Neural cell (in vitro differentiated cells): ENCODE measurements around the gene SOHLH1. TPM values are rescaled to one million over a fixed set of nuclear protein-coding genes. Genes with fewer than 3 reads are reported as not detected.

Experiments
- H2AFZ ChIP-seq: fragments of 200-600, 300-800 bp; sonication (generic), shearing (Covaris generic); 2 replicates; pipeline ENCODE4 v1.6.0; 2014; ENCODE audit warnings: low read depth, mild to moderate bottlenecking, antibody characterized with exemption, low read length, moderate library complexity
- H3F3A ChIP-seq: fragments of 200-600 bp; shearing (Covaris generic); 2 replicates; pipeline ENCODE4 v1.6.1; 2016; ENCODE audit warnings: mild to moderate bottlenecking, moderate library complexity, mixed read lengths, antibody characterized with exemption, low read length; ENCODE audit not compliant: insufficient read depth, poor library complexity, severe bottlenecking
- H3K27ac ChIP-seq: fragments of 200-600, 300-800 bp; sonication (generic), shearing (Covaris generic); 2 replicates; pipeline ENCODE4 v1.5.1; 2014; ENCODE audit warnings: mild to moderate bottlenecking, low read length, moderate library complexity
- H3K27me3 ChIP-seq: fragments of 300-800, 200-600 bp; sonication (generic), shearing (Covaris generic); 2 replicates; pipeline ENCODE4 v1.6.0; 2014; ENCODE audit warnings: mild to moderate bottlenecking, low read depth, low read length, moderate library complexity; ENCODE audit not compliant: insufficient read depth
- H3K36me3 ChIP-seq: fragments of 300-800, 200-600 bp; sonication (generic), shearing (Covaris generic); 2 replicates; pipeline ENCODE4 v1.5.1; 2014; ENCODE audit warnings: mild to moderate bottlenecking, antibody characterized with exemption, low read length, moderate library complexity; ENCODE audit not compliant: insufficient read depth
- H3K4me2 ChIP-seq: fragments of 300-800, 200-600 bp; sonication (generic), shearing (Covaris generic); 2 replicates; pipeline ENCODE4 v1.6.0; 2014; ENCODE audit warnings: mild to moderate bottlenecking, low read length
- H3K4me3 ChIP-seq: fragments of 300-800, 200-600 bp; sonication (generic), shearing (Covaris generic); 2 replicates; pipeline ENCODE4 v1.5.1; 2014; ENCODE audit warnings: mild to moderate bottlenecking, low read length, moderate library complexity
- H3K79me2 ChIP-seq: fragments of 200-600 bp; shearing (Covaris generic); replicated peaks from 2 replicates; pipeline ENCODE4 v1.6.0; 2014; ENCODE audit warnings: mild to moderate bottlenecking, low read length, moderate library complexity; ENCODE audit not compliant: insufficient read depth
- H3K9ac ChIP-seq: fragments of 300-800, 200-600 bp; sonication (generic), shearing (Covaris generic); 2 replicates; pipeline ENCODE4 v1.6.1; 2016; ENCODE audit warnings: mild to moderate bottlenecking, low read length, mixed read lengths
- H3K9me2 ChIP-seq: fragments of 200-600 bp; shearing (Covaris generic); 2 replicates; pipeline ENCODE4 v1.6.1; 2016; ENCODE audit warnings: mild to moderate bottlenecking, low read length, mixed read lengths; ENCODE audit not compliant: insufficient read depth
- H3K9me3 ChIP-seq: fragments of 200-600, 300-800 bp; sonication (generic), shearing (Covaris generic); 2 replicates; pipeline ENCODE4 v1.6.1; 2016; ENCODE audit warnings: mild to moderate bottlenecking, mixed run types, low read length, moderate library complexity, mixed read lengths
- H4K20me1 ChIP-seq: fragments of 200-600 bp; shearing (Covaris generic); 2 replicates; pipeline ENCODE4 v1.6.1; 2016; ENCODE audit warnings: mild to moderate bottlenecking, mixed run types; ENCODE audit not compliant: insufficient read depth
- CTCF ChIP-seq: fragments of 450-650 bp; IDR thresholded peaks from 2 replicates; pipeline ENCODE4 v1.5.1; 2014; ENCODE audit warnings: antibody characterized with exemption, mild to moderate bottlenecking, moderate library complexity; ENCODE audit not compliant: poor library complexity, severe bottlenecking
- EP300 ChIP-seq: fragments of 450-650 bp; conservative IDR thresholded peaks from 2 replicates; pipeline ENCODE4 v1.6.1; 2014; ENCODE audit warnings: antibody characterized with exemption, mild to moderate bottlenecking, moderate library complexity; ENCODE audit not compliant: poor library complexity, severe bottlenecking
- EZH2 ChIP-seq: fragments of 200-600, 300-800 bp; shearing (Covaris generic), sonication (generic); IDR thresholded peaks from 2 replicates; pipeline ENCODE4 v1.6.1; 2014; ENCODE audit warnings: antibody characterized with exemption, low read length, borderline replicate concordance, mild to moderate bottlenecking; ENCODE audit not compliant: insufficient read depth, poor library complexity, severe bottlenecking
- MXI1 ChIP-seq: fragments of 450-650 bp; conservative IDR thresholded peaks from 2 replicates; pipeline ENCODE4 v1.6.1; 2014; ENCODE audit warnings: antibody characterized with exemption, mild to moderate bottlenecking; ENCODE audit not compliant: poor library complexity, severe bottlenecking
- POLR2AphosphoS5 ChIP-seq: IDR thresholded peaks from 2 replicates; pipeline ENCODE4 v1.6.1; 2012
- RAD21 ChIP-seq: fragments of 450-650 bp; conservative IDR thresholded peaks from 2 replicates; pipeline ENCODE4 v1.6.1; 2014; ENCODE audit warnings: antibody characterized with exemption, mild to moderate bottlenecking, moderate library complexity
- REST ChIP-seq: IDR thresholded peaks from 2 replicates; pipeline ENCODE4 v1.6.1; 2012; ENCODE audit warnings: borderline replicate concordance
- SMC3 ChIP-seq: fragments of 450-650 bp; conservative IDR thresholded peaks from 2 replicates; pipeline ENCODE4 v1.6.1; 2014; ENCODE audit warnings: antibody characterized with exemption, mild to moderate bottlenecking, moderate library complexity; ENCODE audit not compliant: poor library complexity
- TAF1 ChIP-seq: IDR thresholded peaks from 2 replicates; pipeline ENCODE4 v1.6.1; 2012; ENCODE audit warnings: low read depth
- polyA plus RNA-seq: library from polyadenylated mRNA; depleted of rRNA; stranded (reverse); fragments of >200 nt; gene quantifications from 2 replicates; pipeline ENCODE4 v1.2.3, GENCODE V29; 2014

Gene SOHLH1
- polyA plus RNA-seq, 1 donor from 2014 or later: not detected

GRCh38 chr9:135741276-135742219 lies 42.3 kb upstream of the SOHLH1 start:
- no peak overlapping the region for H2AFZ ChIP-seq
- no peak overlapping the region for H3K9ac ChIP-seq
- H3K79me2 ChIP-seq: no peaks in the 10 kb centered on the region
- no peaks in the 10 kb centered on the region for H4K20me1 ChIP-seq
- H3K9me2 ChIP-seq: no peaks in the 10 kb centered on the region
- H3K27me3 ChIP-seq: peaks cover 11% of the 10 kb centered on the region
- no peaks in the 10 kb centered on the region for H3K9me3 ChIP-seq
- no peak overlapping the region for H3K4me3 ChIP-seq
- no peak overlapping the region for H3K4me2 ChIP-seq
- TF ChIP-seq TAF1 (no peak), EZH2 (no peak), SMC3 (no peak), MXI1 (no peak), CTCF (no peak), RAD21 (no peak)
- H3K27ac ChIP-seq: no peak overlapping the region
- H3F3A ChIP-seq: no peaks in the 10 kb centered on the region
- no peaks in the 10 kb centered on the region for H3K36me3 ChIP-seq

GRCh38 chr9:135739271-135740220 lies 40.3 kb upstream of the SOHLH1 start:
- no peak overlapping the region for H2AFZ ChIP-seq
- no peaks in the 10 kb centered on the region for H3K36me3 ChIP-seq
- no peak overlapping the region for H3K27ac ChIP-seq
- H3K4me3 ChIP-seq: no peak overlapping the region
- TF ChIP-seq REST (no peak), CTCF (no peak), TAF1 (no peak), POLR2AphosphoS5 (no peak), MXI1 (no peak), SMC3 (no peak), EP300 (no peak), RAD21 (no peak), EZH2 (no peak)
- H4K20me1 ChIP-seq: no peaks in the 10 kb centered on the region
- no peak overlapping the region for H3K9ac ChIP-seq
- no peaks in the 10 kb centered on the region for H3K9me2 ChIP-seq
- no peaks in the 10 kb centered on the region for H3K79me2 ChIP-seq
- H3K4me2 ChIP-seq: no peak overlapping the region
- H3K9me3 ChIP-seq: no peaks in the 10 kb centered on the region
- H3K27me3 ChIP-seq: peaks cover 16% of the 10 kb centered on the region
- H3F3A ChIP-seq: no peaks in the 10 kb centered on the region
